ENCODE data around the gene TMEM45B. TPM values are rescaled to one million over a fixed set of nuclear protein-coding genes. Genes with fewer than 3 reads are reported as not detected.

TMEM45B gene
- total and polyA plus RNA-seq, 5 donors from 2014 or later, result 1.1 to 9.7 (median 3.7) TPM

- Histone ChIP-seq H3K4me1 (ENCODE audit: control insufficient read depth, insufficient read depth, low read length, poor library complexity, severe bottlenecking) (peaks cover 14% of the 10 kb centered on the region), H3K36me3 (ENCODE audit: control insufficient read depth, insufficient read depth, low read length) (no peaks in the 10 kb centered on the region), H3K27ac (ENCODE audit: insufficient read depth, low read length, poor library complexity, severe bottlenecking) (no peak overlapping the region), H3K4me3 (ENCODE audit: low read depth, low read length) (peak overlapping the region; percentile 58), H3K9me3 (ENCODE audit: control insufficient read depth in 2 of 2, low read length in 2 of 2) (no peaks in the 10 kb centered on the region), H3K27me3 (ENCODE audit: control insufficient read depth, insufficient read depth, low read length) (no peaks in the 10 kb centered on the region)
- DNase-seq (no peak), ATAC-seq (ENCODE audit: low read depth in 2 of 2) (peak in 1 of 2 donors; percentile 17)
- H3K9me3 Mint-ChIP-seq, result no peaks in the 10 kb centered on the region
- H3K4me1 Mint-ChIP-seq, result peaks cover 0 to 53% (median 27%) of the 10 kb centered on the region in 4 donors
- H3K4me3 Mint-ChIP-seq, result peak overlapping the region; percentile 11 to 83 (median 72)
- peak overlapping the region; percentile 98 to 100 (median 99) for H3K27ac Mint-ChIP-seq
- H3K36me3 Mint-ChIP-seq, result peaks cover 4% of the 10 kb centered on the region
- no peaks in the 10 kb centered on the region for H3K27me3 Mint-ChIP-seq
These were observed 38.7 kb downstream of the TMEM45B start for GRCh38 chr11:129854232-129854805.

DNA sequence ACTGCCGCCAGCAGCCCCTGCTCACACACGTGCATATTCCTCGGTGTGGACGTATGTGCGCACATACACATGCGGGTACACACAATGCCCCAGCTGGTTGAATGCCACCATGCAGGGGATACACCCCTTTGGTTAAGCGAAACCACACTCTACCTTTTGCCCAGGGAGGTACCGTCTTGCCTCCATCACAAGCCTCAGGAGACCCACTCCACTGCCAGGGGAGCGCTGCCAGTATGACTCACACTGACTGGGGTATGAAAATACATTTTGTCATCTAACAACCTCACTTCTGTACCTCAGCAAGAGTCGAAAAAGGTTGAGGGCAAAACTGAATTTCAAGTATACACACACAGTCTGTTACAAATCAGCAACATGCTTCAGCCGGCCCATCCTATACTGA, 39.4 kb downstream of the TMEM45B start:
- H3K4me1 ChIP-seq (ENCODE audit: control insufficient read depth, insufficient read depth, low read length, poor library complexity, severe bottlenecking), result peaks cover 14% of the 10 kb centered on the region
- H3K36me3 ChIP-seq (ENCODE audit: control insufficient read depth, insufficient read depth, low read length), result peaks cover 2% of the 10 kb centered on the region
- Mint-ChIP-seq H3K27me3 (no peaks in the 10 kb centered on the region), H3K9me3 (no peaks in the 10 kb centered on the region), H3K4me1 (peaks cover 0 to 60% (median 28%) of the 10 kb centered on the region in 4 donors), H3K36me3 (peaks cover 8% of the 10 kb centered on the region), H3K27ac (peak overlapping the region; percentile 76 to 99 (median 98)), H3K4me3 (no peak overlapping the region)
- H3K27me3 ChIP-seq (ENCODE audit: control insufficient read depth, insufficient read depth, low read length), result no peaks in the 10 kb centered on the region
- DNase-seq (no peak), ATAC-seq (ENCODE audit: low read depth in 2 of 2) (no peak)
- H3K9me3 ChIP-seq (ENCODE audit: control insufficient read depth in 2 of 2, low read length in 2 of 2), result no peaks in the 10 kb centered on the region
- H3K27ac ChIP-seq (ENCODE audit: insufficient read depth, low read length, poor library complexity, severe bottlenecking), result no peak overlapping the region
- no peak overlapping the region for H3K4me3 ChIP-seq (ENCODE audit: low read depth, low read length)

GRCh38 chr11:129856036-129856435, 40.4 kb downstream of the TMEM45B start:
- Histone ChIP-seq H3K4me1 (ENCODE audit: control insufficient read depth, insufficient read depth, low read length, poor library complexity, severe bottlenecking) (peaks cover 19% of the 10 kb centered on the region), H3K27me3 (ENCODE audit: control insufficient read depth, insufficient read depth, low read length) (no peaks in the 10 kb centered on the region), H3K36me3 (ENCODE audit: control insufficient read depth, insufficient read depth, low read length) (peaks cover 3% of the 10 kb centered on the region), H3K27ac (ENCODE audit: insufficient read depth, low read length, poor library complexity, severe bottlenecking) (no peak overlapping the region), H3K4me3 (ENCODE audit: low read depth, low read length) (no peak overlapping the region), H3K9me3 (ENCODE audit: control insufficient read depth in 2 of 2, low read length in 2 of 2) (no peaks in the 10 kb centered on the region)
- H3K27me3 Mint-ChIP-seq, result no peaks in the 10 kb centered on the region
- H3K9me3 Mint-ChIP-seq, result no peaks in the 10 kb centered on the region
- DNase-seq (no peak), ATAC-seq (ENCODE audit: low read depth in 2 of 2) (no peak)
- H3K36me3 Mint-ChIP-seq, result peaks cover 8% of the 10 kb centered on the region
- H3K4me1 Mint-ChIP-seq, result peaks cover 0 to 68% (median 31%) of the 10 kb centered on the region in 4 donors
- H3K4me3 Mint-ChIP-seq, result no peak overlapping the region
- peak overlapping the region in 2 of 3 donors; percentile 71 to 99 for H3K27ac Mint-ChIP-seq

DNA sequence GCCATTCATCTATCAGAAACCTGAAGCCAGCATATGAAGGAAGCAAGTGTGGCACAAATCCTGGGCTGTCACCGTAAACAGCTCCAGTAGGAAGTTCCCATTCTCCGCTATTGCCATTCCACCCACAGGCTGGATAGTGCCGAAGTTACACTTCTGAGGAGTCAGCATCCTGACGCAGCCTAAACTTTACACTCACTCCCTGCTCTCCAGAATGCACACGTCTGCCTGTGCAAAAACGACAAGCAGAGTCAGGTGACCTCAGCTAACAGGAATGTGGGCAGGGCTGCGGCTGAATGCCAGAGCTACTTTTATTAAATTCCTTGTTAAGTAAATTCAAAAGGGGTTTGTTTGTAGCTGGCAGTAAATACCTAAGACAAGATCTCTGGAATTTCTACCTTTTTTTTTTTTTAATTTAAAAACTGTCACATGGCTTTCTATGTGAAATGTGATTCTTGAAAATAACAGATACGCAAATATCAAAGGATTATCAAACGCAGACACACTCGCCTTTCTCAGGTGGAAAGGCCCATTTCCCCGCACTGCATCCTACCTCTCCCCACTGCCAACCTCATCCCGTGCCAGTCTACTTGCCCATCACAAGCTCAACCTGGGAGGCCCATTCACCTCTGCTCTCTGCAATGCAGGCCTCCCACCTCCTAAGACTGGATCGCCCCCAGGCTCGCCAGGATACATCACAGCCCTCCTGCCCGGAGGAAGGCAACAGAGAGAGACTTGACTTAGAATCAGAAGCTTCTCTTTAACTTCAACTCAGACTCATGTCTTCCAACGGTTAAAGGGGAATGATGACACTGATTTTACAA, 46.3 kb downstream of the TMEM45B start:
- H3K4me3 Mint-ChIP-seq, result peak overlapping the region in 1 of 4 donors; percentile 73
- peaks cover 53% of the 10 kb centered on the region for H3K36me3 Mint-ChIP-seq
- no peaks in the 10 kb centered on the region for H3K9me3 Mint-ChIP-seq
- no peak for ATAC-seq (ENCODE audit: low read depth in 2 of 2)
- no peak for DNase-seq
- peaks cover 9% of the 10 kb centered on the region for H3K4me1 ChIP-seq (ENCODE audit: control insufficient read depth, insufficient read depth, low read length, poor library complexity, severe bottlenecking)
- H3K4me3 ChIP-seq (ENCODE audit: low read depth, low read length), result no peak overlapping the region
- H3K27me3 ChIP-seq (ENCODE audit: control insufficient read depth, insufficient read depth, low read length), result no peaks in the 10 kb centered on the region
- peaks cover 0 to 56% (median 21%) of the 10 kb centered on the region in 4 donors for H3K4me1 Mint-ChIP-seq
- H3K27ac Mint-ChIP-seq, result peak overlapping the region; percentile 95 to 99 (median 97)
- no peak overlapping the region for H3K27ac ChIP-seq (ENCODE audit: insufficient read depth, low read length, poor library complexity, severe bottlenecking)
- H3K27me3 Mint-ChIP-seq, result no peaks in the 10 kb centered on the region
- H3K9me3 ChIP-seq (ENCODE audit: control insufficient read depth in 2 of 2, low read length in 2 of 2), result no peaks in the 10 kb centered on the region
- H3K36me3 ChIP-seq (ENCODE audit: control insufficient read depth, insufficient read depth, low read length), result peaks cover 42% of the 10 kb centered on the region

DNA sequence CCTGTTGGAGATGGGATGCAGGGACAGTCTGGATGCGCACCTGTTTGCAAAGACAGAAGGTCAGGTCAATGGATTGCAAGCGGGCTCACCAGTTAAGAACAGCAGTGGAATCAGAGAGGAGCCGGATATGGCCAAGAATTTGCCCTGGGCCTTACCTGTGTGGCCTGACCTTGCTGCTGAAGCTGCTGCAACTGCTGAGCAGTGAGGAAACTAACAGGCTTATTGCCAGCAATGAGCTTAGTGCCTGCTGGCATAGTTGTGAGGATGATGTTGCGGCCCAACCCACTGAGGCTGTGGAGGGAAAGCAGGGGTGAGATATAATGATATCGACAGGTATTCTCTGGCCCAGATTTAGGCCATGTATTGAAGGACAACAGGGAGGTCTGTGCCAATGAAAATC, 49.2 kb downstream of the TMEM45B start:
- no peak for ATAC-seq (ENCODE audit: low read depth in 2 of 2)
- Histone ChIP-seq H3K36me3 (ENCODE audit: control insufficient read depth, insufficient read depth, low read length) (peaks cover 63% of the 10 kb centered on the region), H3K9me3 (ENCODE audit: control insufficient read depth in 2 of 2, low read length in 2 of 2) (no peaks in the 10 kb centered on the region), H3K27me3 (ENCODE audit: control insufficient read depth, insufficient read depth, low read length) (no peaks in the 10 kb centered on the region), H3K4me1 (ENCODE audit: control insufficient read depth, insufficient read depth, low read length, poor library complexity, severe bottlenecking) (peaks cover 9% of the 10 kb centered on the region), H3K4me3 (ENCODE audit: low read depth, low read length) (no peak overlapping the region), H3K27ac (ENCODE audit: insufficient read depth, low read length, poor library complexity, severe bottlenecking) (no peak overlapping the region)
- Mint-ChIP-seq H3K4me3 (no peak overlapping the region), H3K27me3 (no peaks in the 10 kb centered on the region), H3K27ac (peak overlapping the region in 2 of 3 donors; percentile 74 to 80), H3K36me3 (peaks cover 68% of the 10 kb centered on the region), H3K4me1 (peaks cover 0 to 45% (median 14%) of the 10 kb centered on the region in 4 donors), H3K9me3 (no peaks in the 10 kb centered on the region)
- DNase-seq, result no peak

DNA sequence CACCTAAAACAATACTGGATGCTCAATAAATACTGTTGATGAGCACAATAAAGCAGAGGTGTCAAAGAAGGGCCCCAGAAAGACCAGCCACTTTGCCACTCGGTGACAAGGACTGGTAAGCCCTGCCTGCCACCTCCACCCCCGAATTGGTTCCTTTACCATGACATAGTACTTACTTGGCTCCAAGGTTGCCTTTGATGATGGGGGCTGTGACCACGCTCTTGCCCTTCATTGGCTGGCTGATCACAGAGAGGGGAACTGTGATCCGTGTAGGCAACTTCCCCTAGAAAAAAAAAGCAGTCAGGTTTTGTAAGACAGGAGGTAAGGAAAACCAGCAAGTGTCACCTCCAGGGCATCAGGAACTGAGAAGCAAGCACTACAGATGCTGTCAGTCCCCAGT, 50.1 kb downstream of the TMEM45B start:
- peaks cover 75% of the 10 kb centered on the region for H3K36me3 Mint-ChIP-seq
- no peak overlapping the region for H3K4me3 Mint-ChIP-seq
- peaks cover 71% of the 10 kb centered on the region for H3K36me3 ChIP-seq (ENCODE audit: control insufficient read depth, insufficient read depth, low read length)
- H3K27me3 ChIP-seq (ENCODE audit: control insufficient read depth, insufficient read depth, low read length), result no peaks in the 10 kb centered on the region
- no peak for DNase-seq
- no peak for ATAC-seq (ENCODE audit: low read depth in 2 of 2)
- H3K9me3 ChIP-seq (ENCODE audit: control insufficient read depth in 2 of 2, low read length in 2 of 2), result no peaks in the 10 kb centered on the region
- no peak overlapping the region for H3K27ac ChIP-seq (ENCODE audit: insufficient read depth, low read length, poor library complexity, severe bottlenecking)
- peaks cover 6% of the 10 kb centered on the region for H3K4me1 ChIP-seq (ENCODE audit: control insufficient read depth, insufficient read depth, low read length, poor library complexity, severe bottlenecking)
- H3K27me3 Mint-ChIP-seq, result no peaks in the 10 kb centered on the region
- no peak overlapping the region for H3K4me3 ChIP-seq (ENCODE audit: low read depth, low read length)
- H3K9me3 Mint-ChIP-seq, result no peaks in the 10 kb centered on the region
- peak overlapping the region; percentile 68 to 89 (median 74) for H3K27ac Mint-ChIP-seq
- peaks cover 1 to 37% (median 12%) of the 10 kb centered on the region in 4 donors for H3K4me1 Mint-ChIP-seq

DNA sequence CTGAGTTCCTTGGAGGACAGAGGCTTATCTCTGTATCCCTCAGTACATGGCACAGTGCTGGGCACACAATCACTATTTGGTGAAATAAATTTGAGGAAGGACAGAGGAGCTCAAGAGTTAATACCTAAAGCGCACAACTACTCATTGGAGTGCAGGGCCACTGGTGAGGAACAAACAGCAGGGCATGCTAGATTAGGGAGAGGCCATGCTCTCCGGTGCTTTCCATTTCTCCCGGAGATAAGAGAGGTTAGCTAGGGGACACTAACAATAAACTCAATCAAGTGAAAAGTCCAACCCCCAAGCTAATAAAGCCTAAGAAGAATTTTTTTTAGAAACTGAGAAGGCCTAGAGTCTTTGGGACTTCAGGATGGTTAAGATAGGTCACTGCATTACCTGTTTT, 50.7 kb downstream of the TMEM45B start:
- DNase-seq (no peak), ATAC-seq (ENCODE audit: low read depth in 2 of 2) (no peak)
- H3K27me3 Mint-ChIP-seq, result no peaks in the 10 kb centered on the region
- peaks cover 5 to 31% (median 9%) of the 10 kb centered on the region in 4 donors for H3K4me1 Mint-ChIP-seq
- no peaks in the 10 kb centered on the region for H3K9me3 Mint-ChIP-seq
- Histone ChIP-seq H3K36me3 (ENCODE audit: control insufficient read depth, insufficient read depth, low read length) (peaks cover 74% of the 10 kb centered on the region), H3K9me3 (ENCODE audit: control insufficient read depth in 2 of 2, low read length in 2 of 2) (no peaks in the 10 kb centered on the region), H3K27ac (ENCODE audit: insufficient read depth, low read length, poor library complexity, severe bottlenecking) (no peak overlapping the region), H3K4me3 (ENCODE audit: low read depth, low read length) (no peak overlapping the region), H3K27me3 (ENCODE audit: control insufficient read depth, insufficient read depth, low read length) (no peaks in the 10 kb centered on the region), H3K4me1 (ENCODE audit: control insufficient read depth, insufficient read depth, low read length, poor library complexity, severe bottlenecking) (peaks cover 3% of the 10 kb centered on the region)
- peaks cover 81% of the 10 kb centered on the region for H3K36me3 Mint-ChIP-seq
- no peak overlapping the region for H3K4me3 Mint-ChIP-seq
- peak overlapping the region; percentile 68 to 84 (median 74) for H3K27ac Mint-ChIP-seq

Data from CD4-positive, CD25-positive, alpha-beta regulatory T cell (primary cell).